Measurements from ENCODE around the gene PTPRM. TPM values are rescaled to one million over a fixed set of nuclear protein-coding genes. Genes with fewer than 3 reads are reported as not detected.

PTPRM gene
- total RNA-seq, 1 experiment from 2014 or later, result not detected

DNA sequence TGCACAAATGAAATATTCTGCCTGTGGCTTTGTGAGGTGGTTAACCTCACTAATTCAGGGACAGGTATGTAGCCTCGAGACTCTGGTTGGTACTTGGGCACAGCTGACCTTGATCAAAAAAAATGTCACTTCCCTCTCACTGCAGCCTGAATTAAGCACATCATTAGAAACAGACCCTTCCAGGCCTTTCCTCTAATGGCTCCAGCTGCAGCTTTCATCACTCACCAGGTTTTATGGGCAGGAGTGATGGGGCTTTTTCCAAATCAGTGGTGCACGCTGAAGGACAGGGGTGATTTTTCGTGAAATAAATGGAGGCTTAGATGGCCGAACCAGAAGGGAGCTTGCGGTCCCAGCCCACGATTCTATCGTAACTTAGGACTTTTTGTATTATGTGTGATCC, 829.1 kb downstream of the PTPRM start:
- TF ChIP-seq EZH2 (IDR thresholded peaks at IDR 0.05; ENCODE audit: borderline replicate concordance, low read depth, low read length, poor library complexity, severe bottlenecking) (no peak), CTCF (conservative IDR thresholded peaks at IDR 0.05; ENCODE audit: low read depth, low read length) (no peak)
- H3K27ac ChIP-seq (ENCODE audit: low read depth, low read length, poor library complexity, severe bottlenecking), result no peak overlapping the region
- no peaks in the 10 kb centered on the region for H3K4me1 ChIP-seq (ENCODE audit: insufficient read depth, low read length, poor library complexity, severe bottlenecking)
- ChIA-PET POLR2A (ENCODE audit: low non-redundant PET) (no interaction called here), CTCF (no interaction called here)
- H3K27me3 ChIP-seq (replicated peaks; ENCODE audit: insufficient read depth, low read depth, low read length, poor library complexity), result peaks cover 20% of the 10 kb centered on the region
- intact Hi-C loops (cut with micrococcal nuclease; ENCODE audit: unreplicated experiment), result no loop called here
- H3K4me3 ChIP-seq (ENCODE audit: low read depth, low read length, poor library complexity, severe bottlenecking), result no peak overlapping the region
- no peaks in the 10 kb centered on the region for H3K9me3 ChIP-seq (ENCODE audit: low read depth, low read length, poor library complexity, severe bottlenecking)
- no peak for DNase-seq (ENCODE audit: low spot score)
- H3K36me3 ChIP-seq (ENCODE audit: insufficient read depth, low read length, poor library complexity, severe bottlenecking), result no peaks in the 10 kb centered on the region
- BruUV-seq (replicated peaks), result no TSS peak

- CTCF ChIA-PET, result no interaction called here
- no peak for DNase-seq (ENCODE audit: low spot score)
- Histone ChIP-seq H3K4me3 (ENCODE audit: low read depth, low read length, poor library complexity, severe bottlenecking) (no peak overlapping the region), H3K27me3 (replicated peaks; ENCODE audit: insufficient read depth, low read depth, low read length, poor library complexity) (peaks cover 12% of the 10 kb centered on the region), H3K27ac (ENCODE audit: low read depth, low read length, poor library complexity, severe bottlenecking) (no peak overlapping the region), H3K36me3 (ENCODE audit: insufficient read depth, low read length, poor library complexity, severe bottlenecking) (no peaks in the 10 kb centered on the region), H3K9me3 (ENCODE audit: low read depth, low read length, poor library complexity, severe bottlenecking) (no peaks in the 10 kb centered on the region), H3K4me1 (ENCODE audit: insufficient read depth, low read length, poor library complexity, severe bottlenecking) (no peaks in the 10 kb centered on the region)
- intact Hi-C loops (cut with micrococcal nuclease; ENCODE audit: unreplicated experiment), result no loop called here
- TF ChIP-seq EZH2 (IDR thresholded peaks at IDR 0.05; ENCODE audit: borderline replicate concordance, low read depth, low read length, poor library complexity, severe bottlenecking) (no peak), CTCF (conservative IDR thresholded peaks at IDR 0.05; ENCODE audit: low read depth, low read length) (no peak)
- BruUV-seq (replicated peaks), result no TSS peak
- POLR2A ChIA-PET (ENCODE audit: low non-redundant PET), result no interaction called here
These were observed 829.9 kb downstream of the PTPRM start for GRCh38 chr18:8397034-8397433.

- no peaks in the 10 kb centered on the region for H3K4me1 ChIP-seq (ENCODE audit: insufficient read depth, low read length, poor library complexity, severe bottlenecking)
- intact Hi-C loops (cut with micrococcal nuclease; ENCODE audit: unreplicated experiment), result no loop called here
- H3K27me3 ChIP-seq (replicated peaks; ENCODE audit: insufficient read depth, low read depth, low read length, poor library complexity), result peaks cover 4% of the 10 kb centered on the region
- H3K4me3 ChIP-seq (ENCODE audit: low read depth, low read length, poor library complexity, severe bottlenecking), result no peak overlapping the region
- ChIA-PET POLR2A (ENCODE audit: low non-redundant PET) (no interaction called here), CTCF (no interaction called here)
- TF ChIP-seq EZH2 (IDR thresholded peaks at IDR 0.05; ENCODE audit: borderline replicate concordance, low read depth, low read length, poor library complexity, severe bottlenecking), result no peak
- no peaks in the 10 kb centered on the region for H3K9me3 ChIP-seq (ENCODE audit: low read depth, low read length, poor library complexity, severe bottlenecking)
- BruUV-seq (replicated peaks), result no TSS peak
- DNase-seq (ENCODE audit: low spot score), result no peak
- no peaks in the 10 kb centered on the region for H3K36me3 ChIP-seq (ENCODE audit: insufficient read depth, low read length, poor library complexity, severe bottlenecking)
- H3K27ac ChIP-seq (ENCODE audit: low read depth, low read length, poor library complexity, severe bottlenecking), result no peak overlapping the region
These were observed 832.0 kb downstream of the PTPRM start for GRCh38 chr18:8399138-8399537.

- BruUV-seq (replicated peaks), result no TSS peak
- H3K36me3 ChIP-seq (ENCODE audit: insufficient read depth, low read length, poor library complexity, severe bottlenecking), result no peaks in the 10 kb centered on the region
- POLR2A ChIA-PET (ENCODE audit: low non-redundant PET), result no interaction called here
These were observed 833.2 kb downstream of the PTPRM start for GRCh38 chr18:8400193-8400752.

More at GRCh38 chr18:8400193-8400752, 833.2 kb downstream of the PTPRM start:
- H3K4me3 ChIP-seq (ENCODE audit: low read depth, low read length, poor library complexity, severe bottlenecking), result no peak overlapping the region
- H3K9me3 ChIP-seq (ENCODE audit: low read depth, low read length, poor library complexity, severe bottlenecking), result no peaks in the 10 kb centered on the region
- intact Hi-C loops (cut with micrococcal nuclease; ENCODE audit: unreplicated experiment), result no loop called here
- no peaks in the 10 kb centered on the region for H3K4me1 ChIP-seq (ENCODE audit: insufficient read depth, low read length, poor library complexity, severe bottlenecking)
- TF ChIP-seq EZH2 (IDR thresholded peaks at IDR 0.05; ENCODE audit: borderline replicate concordance, low read depth, low read length, poor library complexity, severe bottlenecking), result no peak
- TF ChIP-seq CTCF (conservative IDR thresholded peaks at IDR 0.05; ENCODE audit: low read depth, low read length), result no peak
- CTCF ChIA-PET, result no interaction called here
- H3K27me3 ChIP-seq (replicated peaks; ENCODE audit: insufficient read depth, low read depth, low read length, poor library complexity), result peaks cover 4% of the 10 kb centered on the region
- DNase-seq (ENCODE audit: low spot score), result no peak
- no peak overlapping the region for H3K27ac ChIP-seq (ENCODE audit: low read depth, low read length, poor library complexity, severe bottlenecking)
